ENCODE data around the gene PSEN2.

- TF ChIP-seq FOXM1 (IDR thresholded peaks at IDR 0.05; ENCODE audit: borderline replicate concordance, low read depth): no peak
- TF ChIP-seq CEBPB (IDR thresholded peaks at IDR 0.05): no peak
- TF ChIP-seq TAF1 (IDR thresholded peaks at IDR 0.05; ENCODE audit: low read depth): no peak
- no peak for TF ChIP-seq CREB1 (IDR thresholded peaks at IDR 0.05; ENCODE audit: low read depth)
- TF ChIP-seq RAD21 (IDR thresholded peaks at IDR 0.05; ENCODE audit: low read depth): no peak
- no peak for TF ChIP-seq TEAD4 (IDR thresholded peaks at IDR 0.05)
- TF ChIP-seq YY1 (IDR thresholded peaks at IDR 0.05; ENCODE audit: low read depth): no peak
- no peak for TF ChIP-seq MAX (IDR thresholded peaks at IDR 0.05)
- no peak for TF ChIP-seq EP300 (IDR thresholded peaks at IDR 0.05; ENCODE audit: borderline replicate concordance)
- TF ChIP-seq TCF12 (IDR thresholded peaks at IDR 0.05; ENCODE audit: low read depth): no peak
- no peak for TF ChIP-seq EGR1 (IDR thresholded peaks at IDR 0.05)
- no peak for TF ChIP-seq REST (IDR thresholded peaks at IDR 0.05; ENCODE audit: low read depth)
Measured at GRCh38 chr1:226934483-226935237, 64.2 kb downstream of the PSEN2 start.
